ENCODE measurements around the gene ADM2.

DNA sequence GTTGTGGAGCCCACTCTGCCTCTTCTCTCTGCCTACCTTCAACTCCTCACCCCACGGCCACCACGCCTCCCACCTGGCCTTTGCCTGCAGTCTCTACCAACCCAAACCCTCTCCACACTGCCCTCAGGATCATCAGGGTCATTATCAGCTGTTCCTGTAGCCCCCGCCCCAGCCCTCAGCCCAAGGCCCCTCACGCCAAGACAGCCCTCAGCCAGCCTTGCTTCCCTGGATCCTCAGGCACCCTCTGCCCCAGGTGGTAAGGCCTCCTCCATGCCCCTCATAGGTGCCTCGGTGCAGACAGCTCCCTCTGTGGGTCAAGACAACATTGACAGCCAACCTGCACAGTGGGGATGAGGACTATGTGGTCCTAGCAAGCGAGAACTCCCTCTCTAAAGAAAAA is 8.3 kb upstream of the ADM2 start:
- TF ChIP-seq EZH2phosphoT487 (IDR thresholded peaks at IDR 0.05; ENCODE audit: low read length), result no peak
- TF ChIP-seq, protein P1, sequence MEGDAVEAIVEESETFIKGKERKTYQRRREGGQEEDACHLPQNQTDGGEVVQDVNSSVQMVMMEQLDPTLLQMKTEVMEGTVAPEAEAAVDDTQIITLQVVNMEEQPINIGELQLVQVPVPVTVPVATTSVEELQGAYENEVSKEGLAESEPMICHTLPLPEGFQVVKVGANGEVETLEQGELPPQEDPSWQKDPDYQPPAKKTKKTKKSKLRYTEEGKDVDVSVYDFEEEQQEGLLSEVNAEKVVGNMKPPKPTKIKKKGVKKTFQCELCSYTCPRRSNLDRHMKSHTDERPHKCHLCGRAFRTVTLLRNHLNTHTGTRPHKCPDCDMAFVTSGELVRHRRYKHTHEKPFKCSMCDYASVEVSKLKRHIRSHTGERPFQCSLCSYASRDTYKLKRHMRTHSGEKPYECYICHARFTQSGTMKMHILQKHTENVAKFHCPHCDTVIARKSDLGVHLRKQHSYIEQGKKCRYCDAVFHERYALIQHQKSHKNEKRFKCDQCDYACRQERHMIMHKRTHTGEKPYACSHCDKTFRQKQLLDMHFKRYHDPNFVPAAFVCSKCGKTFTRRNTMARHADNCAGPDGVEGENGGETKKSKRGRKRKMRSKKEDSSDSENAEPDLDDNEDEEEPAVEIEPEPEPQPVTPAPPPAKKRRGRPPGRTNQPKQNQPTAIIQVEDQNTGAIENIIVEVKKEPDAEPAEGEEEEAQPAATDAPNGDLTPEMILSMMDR (IDR thresholded peaks at IDR 0.05; ENCODE audit: low read length), result peak; percentile 63
- no peak for TF ChIP-seq EZH2 (optimal IDR thresholded peaks at IDR 0.05; ENCODE audit: low read depth, low read length)
